Central memory CD8-positive, alpha-beta T cell (primary cell): Measurements from ENCODE around the gene DDAH1.

ENCODE experiments used
- ATAC-seq: fragments of 150-1000 bp; cut with Tn5 transposase; replicated peaks from 2 replicates; pipeline ENCODE4 v1.10.0; 2022; ENCODE audit warnings: mild to moderate bottlenecking, moderate FRiP score, moderate number of reproducible peaks; ENCODE audit not compliant: poor library complexity, severe bottlenecking; ENCODE audit errors: extremely low read depth
- DNase-seq, 2 donors: peaks; one replicate each; pipeline ENCODE4 v3.0.0; 2021; ENCODE audit warnings: low spot score in 2 of 2
- H3K27ac Mint-ChIP-seq: one replicate; pipeline ENCODE4 v1.8.0; 2022; ENCODE audit warnings: low read depth, mild to moderate bottlenecking, moderate library complexity, mixed read lengths
- H3K27me3 Mint-ChIP-seq: one replicate; pipeline ENCODE4 v1.8.0; 2022; ENCODE audit warnings: mixed read lengths
- H3K36me3 Mint-ChIP-seq: one replicate; pipeline ENCODE4 v1.8.0; 2022; ENCODE audit warnings: mild to moderate bottlenecking, moderate library complexity, mixed read lengths; ENCODE audit not compliant: insufficient read depth
- H3K4me1 Mint-ChIP-seq: one replicate; pipeline ENCODE4 v1.8.0; 2022; ENCODE audit warnings: mixed read lengths
- H3K4me3 Mint-ChIP-seq: one replicate; pipeline ENCODE4 v1.8.0; 2022; ENCODE audit warnings: mild to moderate bottlenecking, moderate library complexity, mixed read lengths
- H3K9me3 Mint-ChIP-seq: one replicate; pipeline ENCODE4 v1.8.0; 2022; ENCODE audit warnings: mixed read lengths

DDAH1 gene

DNA sequence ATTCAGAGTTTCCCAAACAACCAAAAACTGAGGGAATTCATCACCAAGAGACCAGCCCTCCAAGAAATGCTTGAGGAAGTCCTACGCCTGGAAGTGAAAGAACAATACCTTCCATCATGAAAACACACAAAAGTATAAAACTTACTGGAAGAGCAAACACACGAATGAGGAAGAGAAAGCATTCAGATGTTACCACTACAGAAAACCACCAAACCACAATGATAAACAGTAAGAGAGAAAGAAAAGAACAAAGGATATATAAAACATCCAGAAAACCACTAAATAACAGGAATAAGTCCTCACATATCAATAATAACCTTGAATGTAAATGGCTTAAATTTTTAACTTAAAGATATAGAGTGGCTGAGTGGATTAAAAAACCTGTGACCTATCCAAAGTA lies 130.0 kb downstream of the DDAH1 start:
- Mint-ChIP-seq H3K27me3 (peaks cover 29% of the 10 kb centered on the region), H3K27ac (no peak overlapping the region), H3K36me3 (peaks cover 3% of the 10 kb centered on the region), H3K4me1 (peaks cover 7% of the 10 kb centered on the region), H3K4me3 (no peak overlapping the region), H3K9me3 (peaks cover 6% of the 10 kb centered on the region)
- ATAC-seq (no peak), DNase-seq (no peak)

- H3K27ac Mint-ChIP-seq = no peak overlapping the region
- ATAC-seq (no peak), DNase-seq (no peak)
- H3K4me3 Mint-ChIP-seq = no peak overlapping the region
- peaks cover 3% of the 10 kb centered on the region for H3K36me3 Mint-ChIP-seq
- peaks cover 7% of the 10 kb centered on the region for H3K4me1 Mint-ChIP-seq
- H3K9me3 Mint-ChIP-seq = peaks cover 6% of the 10 kb centered on the region
- peaks cover 32% of the 10 kb centered on the region for H3K27me3 Mint-ChIP-seq
These were observed 131.8 kb downstream of the DDAH1 start for GRCh38 chr1:85333186-85333585.

GRCh38 chr1:85332575-85332974 lies 132.4 kb downstream of the DDAH1 start:
- no peak for ATAC-seq
- Mint-ChIP-seq H3K27ac (no peak overlapping the region), H3K9me3 (peaks cover 6% of the 10 kb centered on the region), H3K36me3 (peaks cover 3% of the 10 kb centered on the region), H3K27me3 (peaks cover 32% of the 10 kb centered on the region), H3K4me3 (no peak overlapping the region), H3K4me1 (peaks cover 7% of the 10 kb centered on the region)
- no peak for DNase-seq

DNA sequence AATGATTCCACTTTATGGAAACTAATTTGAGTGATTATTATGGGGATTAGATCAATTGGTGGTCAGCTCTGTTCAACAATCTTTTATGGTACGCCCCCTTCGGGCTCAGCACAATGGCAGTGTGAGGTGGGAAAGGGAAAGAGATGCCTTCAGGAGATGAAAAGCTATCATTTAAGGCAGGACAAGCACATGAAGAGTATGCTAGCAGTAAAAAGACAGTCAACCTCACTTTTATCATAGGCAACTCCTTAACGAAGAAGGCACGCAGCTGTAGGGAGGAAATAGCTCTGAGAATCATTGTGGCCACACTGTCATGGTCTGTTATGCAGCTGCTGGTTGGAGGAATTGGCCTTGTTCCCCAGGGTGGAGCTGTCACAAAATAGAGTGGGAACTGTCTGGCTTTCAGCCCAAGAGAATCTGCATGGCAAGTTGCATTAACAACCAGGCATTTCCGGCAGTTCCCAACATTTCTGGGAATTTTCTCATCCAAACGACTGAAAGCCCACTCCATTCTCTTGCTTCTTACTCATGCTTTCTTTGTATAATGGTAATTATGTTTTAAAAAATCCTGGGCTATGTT lies 134.2 kb downstream of the DDAH1 start:
- ATAC-seq (no peak), DNase-seq (no peak)
- H3K9me3 Mint-ChIP-seq = peaks cover 6% of the 10 kb centered on the region
- peaks cover 2% of the 10 kb centered on the region for H3K36me3 Mint-ChIP-seq
- no peak overlapping the region for H3K4me3 Mint-ChIP-seq
- H3K27me3 Mint-ChIP-seq = peaks cover 44% of the 10 kb centered on the region
- H3K27ac Mint-ChIP-seq = no peak overlapping the region
- peaks cover 7% of the 10 kb centered on the region for H3K4me1 Mint-ChIP-seq

GRCh38 chr1:85330214-85330631 lies 134.7 kb downstream of the DDAH1 start:
- DNase-seq (no peak), ATAC-seq (no peak)
- Mint-ChIP-seq H3K4me3 (no peak overlapping the region), H3K36me3 (peaks cover 2% of the 10 kb centered on the region), H3K4me1 (peaks cover 7% of the 10 kb centered on the region), H3K27ac (no peak overlapping the region), H3K27me3 (peaks cover 50% of the 10 kb centered on the region), H3K9me3 (peaks cover 6% of the 10 kb centered on the region)

DNA sequence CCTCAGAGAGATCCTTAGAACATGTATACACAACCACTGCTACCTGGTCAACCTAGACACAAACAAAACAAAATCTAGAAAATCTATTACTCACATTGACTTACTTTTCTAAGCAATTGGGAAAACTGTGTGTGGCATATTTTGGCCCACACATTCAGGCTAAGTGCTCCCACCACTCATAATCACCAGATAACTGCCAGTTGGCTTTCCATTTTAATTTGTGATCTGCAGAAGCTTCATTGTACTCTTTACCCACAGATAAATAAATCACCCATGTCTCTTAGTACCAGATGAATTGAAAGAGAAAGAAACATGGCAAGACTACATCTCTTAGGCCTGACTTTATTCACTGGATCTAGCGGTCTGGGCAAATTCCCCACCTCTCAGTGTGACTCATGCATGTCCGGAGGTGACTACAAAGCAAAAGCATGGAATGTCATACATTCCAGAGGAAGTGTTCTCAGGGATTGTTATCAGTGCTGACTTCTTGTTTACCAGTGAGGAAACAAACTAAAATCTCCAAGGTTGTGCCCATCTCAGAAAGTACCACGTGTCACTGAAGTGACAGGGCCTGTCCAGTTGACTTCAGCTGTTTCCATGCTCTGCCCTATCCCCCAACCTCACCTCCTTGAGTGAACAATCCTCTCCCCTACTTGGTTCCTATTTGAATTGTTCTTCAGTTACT lies 136.1 kb downstream of the DDAH1 start:
- ATAC-seq (no peak), DNase-seq (no peak)
- H3K36me3 Mint-ChIP-seq = peaks cover 2% of the 10 kb centered on the region
- H3K9me3 Mint-ChIP-seq = peaks cover 6% of the 10 kb centered on the region
- H3K4me3 Mint-ChIP-seq = no peak overlapping the region
- peaks cover 58% of the 10 kb centered on the region for H3K27me3 Mint-ChIP-seq
- H3K27ac Mint-ChIP-seq = no peak overlapping the region
- H3K4me1 Mint-ChIP-seq = no peaks in the 10 kb centered on the region

- Mint-ChIP-seq H3K9me3 (peaks cover 6% of the 10 kb centered on the region), H3K4me1 (no peaks in the 10 kb centered on the region), H3K27me3 (peaks cover 61% of the 10 kb centered on the region), H3K27ac (no peak overlapping the region), H3K36me3 (peaks cover 2% of the 10 kb centered on the region), H3K4me3 (no peak overlapping the region)
- DNase-seq = no peak
- ATAC-seq = no peak
These were observed 137.2 kb downstream of the DDAH1 start for GRCh38 chr1:85327759-85328158.

DNA sequence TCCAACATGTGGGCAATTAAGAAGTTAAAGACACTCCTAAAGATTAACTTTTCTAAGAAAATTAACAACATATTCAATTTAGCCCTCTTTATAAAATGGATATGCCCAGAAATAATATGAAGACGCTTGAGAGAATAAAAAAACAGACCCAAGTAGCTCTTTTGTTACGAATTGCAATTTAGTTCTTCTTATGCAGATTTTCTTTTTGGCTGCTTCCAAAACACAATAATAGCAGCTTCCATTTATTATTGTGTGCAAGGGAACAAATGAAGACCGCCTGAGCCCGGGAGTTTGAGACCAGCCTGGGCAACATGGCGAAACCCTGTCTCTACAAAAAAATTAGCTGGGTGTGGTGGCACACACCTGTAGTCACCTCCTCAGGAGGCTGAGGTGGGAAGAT lies 138.1 kb downstream of the DDAH1 start:
- H3K4me3 Mint-ChIP-seq = no peak overlapping the region
- H3K27me3 Mint-ChIP-seq = peaks cover 67% of the 10 kb centered on the region
- no peak for DNase-seq
- no peak for ATAC-seq
- peaks cover 2% of the 10 kb centered on the region for H3K36me3 Mint-ChIP-seq
- H3K27ac Mint-ChIP-seq = no peak overlapping the region
- H3K9me3 Mint-ChIP-seq = peaks cover 5% of the 10 kb centered on the region
- H3K4me1 Mint-ChIP-seq = no peaks in the 10 kb centered on the region

DNA sequence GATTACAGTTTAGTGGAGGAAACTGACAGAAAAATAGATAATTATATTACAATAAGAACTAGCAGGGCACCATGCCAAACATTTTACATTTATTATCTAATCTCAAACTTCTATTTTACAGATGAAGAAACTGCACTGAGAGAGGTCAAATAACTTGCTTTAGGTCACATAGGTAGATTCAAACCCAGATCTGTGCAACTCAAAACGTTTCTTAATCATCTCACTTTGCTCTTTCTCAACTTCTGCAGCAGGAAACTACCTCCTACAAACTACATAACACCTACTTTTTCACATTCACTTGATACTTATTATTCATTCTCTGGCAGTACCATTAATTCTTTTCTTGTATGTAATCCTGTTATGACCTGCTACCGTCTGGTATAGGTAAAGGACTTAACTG lies 138.6 kb downstream of the DDAH1 start:
- H3K4me3 Mint-ChIP-seq = no peak overlapping the region
- no peak for DNase-seq
- H3K4me1 Mint-ChIP-seq = no peaks in the 10 kb centered on the region
- peaks cover 64% of the 10 kb centered on the region for H3K27me3 Mint-ChIP-seq
- ATAC-seq = no peak
- H3K27ac Mint-ChIP-seq = no peak overlapping the region
- H3K36me3 Mint-ChIP-seq = peaks cover 2% of the 10 kb centered on the region
- peaks cover under 1% of the 10 kb centered on the region for H3K9me3 Mint-ChIP-seq

GRCh38 chr1:85325920-85326319 lies 139.0 kb downstream of the DDAH1 start:
- peaks cover 63% of the 10 kb centered on the region for H3K27me3 Mint-ChIP-seq
- H3K4me3 Mint-ChIP-seq = no peak overlapping the region

GRCh38 chr1:85323770-85324169 lies 141.2 kb downstream of the DDAH1 start:
- Mint-ChIP-seq H3K27me3 (peaks cover 63% of the 10 kb centered on the region), H3K27ac (no peak overlapping the region), H3K36me3 (no peaks in the 10 kb centered on the region), H3K4me3 (no peak overlapping the region), H3K9me3 (no peaks in the 10 kb centered on the region), H3K4me1 (peaks cover 5% of the 10 kb centered on the region)
- no peak for ATAC-seq
- no peak for DNase-seq

More at GRCh38 chr1:85325920-85326319, 139.0 kb downstream of the DDAH1 start:
- ATAC-seq (no peak), DNase-seq (no peak)
- peaks cover 2% of the 10 kb centered on the region for H3K36me3 Mint-ChIP-seq
- no peaks in the 10 kb centered on the region for H3K9me3 Mint-ChIP-seq
- H3K27ac Mint-ChIP-seq = no peak overlapping the region
- peaks cover under 1% of the 10 kb centered on the region for H3K4me1 Mint-ChIP-seq

- DNase-seq (no peak), ATAC-seq (no peak)
- H3K4me1 Mint-ChIP-seq = peaks cover 5% of the 10 kb centered on the region
- no peaks in the 10 kb centered on the region for H3K36me3 Mint-ChIP-seq
- no peak overlapping the region for H3K27ac Mint-ChIP-seq
- no peaks in the 10 kb centered on the region for H3K9me3 Mint-ChIP-seq
- H3K27me3 Mint-ChIP-seq = peaks cover 70% of the 10 kb centered on the region
- H3K4me3 Mint-ChIP-seq = no peak overlapping the region
These were observed 142.3 kb downstream of the DDAH1 start for GRCh38 chr1:85322655-85323054.

DNA sequence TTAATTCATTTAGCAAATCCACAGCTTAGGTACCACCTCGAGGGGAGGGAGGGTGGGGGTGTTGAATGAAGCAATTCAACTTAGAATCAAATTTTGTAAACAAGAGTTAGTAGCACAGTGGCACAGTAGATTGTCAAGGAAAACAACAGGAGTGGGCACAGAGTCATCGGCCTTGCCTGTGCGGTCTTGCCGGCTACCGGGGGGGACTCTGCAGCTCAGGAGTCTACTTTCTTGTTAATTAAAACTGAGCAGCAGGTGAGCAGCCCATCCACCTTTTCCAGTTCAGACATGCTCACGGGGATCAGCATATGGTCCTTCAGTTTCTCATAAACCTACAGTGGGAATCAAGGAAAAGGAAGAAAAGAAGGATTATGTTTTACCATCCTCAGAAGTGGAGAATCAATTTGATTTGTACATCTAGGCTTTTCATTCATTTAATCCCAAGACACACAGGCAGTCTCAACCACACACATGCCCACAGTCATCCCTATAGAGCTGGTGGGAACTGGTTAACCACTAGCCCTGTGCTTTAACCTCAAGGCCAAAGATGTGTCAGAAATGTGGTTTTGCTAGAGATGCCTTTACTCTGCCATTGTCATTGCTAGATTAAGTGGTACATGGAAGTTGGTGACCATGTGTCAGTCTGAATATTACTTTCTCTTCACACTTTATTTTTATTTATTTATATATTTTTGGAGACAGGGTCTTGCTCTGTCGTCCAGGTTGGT lies 143.6 kb downstream of the DDAH1 start:
- no peaks in the 10 kb centered on the region for H3K9me3 Mint-ChIP-seq
- H3K36me3 Mint-ChIP-seq = no peaks in the 10 kb centered on the region
- H3K27me3 Mint-ChIP-seq = peaks cover 77% of the 10 kb centered on the region
- H3K4me3 Mint-ChIP-seq = no peak overlapping the region
- no peak for ATAC-seq
- H3K4me1 Mint-ChIP-seq = peaks cover 5% of the 10 kb centered on the region
- no peak overlapping the region for H3K27ac Mint-ChIP-seq
- no peak for DNase-seq
